NT2/D1 (cell line): Measurements from ENCODE around the gene F2RL3.

Experiments used
- DNase-seq: peaks from one replicate; pipeline ENCODE4 v3.0.0-alpha.2; 2011; ENCODE audit warnings: low read depth, low spot score
- H3K27me3 ChIP-seq: 2 replicates; pipeline ENCODE4 v1.6.0; 2011; ENCODE audit warnings: mild to moderate bottlenecking; ENCODE audit not compliant: insufficient read length, insufficient read depth
- H3K36me3 ChIP-seq: 2 replicates; pipeline ENCODE4 v1.6.1; 2011; ENCODE audit warnings: mild to moderate bottlenecking, low read length, mixed read lengths; ENCODE audit not compliant: insufficient read depth, insufficient read length
- H3K4me1 ChIP-seq: 2 replicates; pipeline ENCODE4 v1.5.1; 2011; ENCODE audit not compliant: insufficient read depth, insufficient read length
- H3K4me3 ChIP-seq: 2 replicates; pipeline ENCODE4 v1.5.1; 2011; ENCODE audit warnings: low read depth; ENCODE audit not compliant: insufficient read length
- H3K9ac ChIP-seq: 2 replicates; pipeline ENCODE4 v1.6.0; 2011; ENCODE audit warnings: low read depth; ENCODE audit not compliant: insufficient read length
- H3K9me3 ChIP-seq: 2 replicates; pipeline ENCODE4 v1.5.1; 2011; ENCODE audit warnings: mild to moderate bottlenecking, low read length; ENCODE audit not compliant: insufficient read depth
- SUZ12 ChIP-seq: IDR thresholded peaks from 2 replicates; pipeline ENCODE4 v1.6.1; 2011; ENCODE audit not compliant: insufficient read length, insufficient read depth; ENCODE audit errors: extremely low read depth
- YY1 ChIP-seq: IDR thresholded peaks from 2 replicates; pipeline ENCODE4 v1.6.1; 2011; ENCODE audit not compliant: insufficient read length, insufficient read depth
- ZNF274 ChIP-seq: IDR thresholded peaks from 2 replicates; pipeline ENCODE4 v1.6.1; 2011; ENCODE audit warnings: mild to moderate bottlenecking, low read depth, low read length

The F2RL3 gene

GRCh38 chr19:16897029-16897855, 8.4 kb downstream of the F2RL3 start:
- H3K9me3 ChIP-seq: no peaks in the 10 kb centered on the region
- peak overlapping the region; percentile 53 for H3K4me3 ChIP-seq
- H3K9ac ChIP-seq: peak overlapping the region; percentile 74
- peaks cover 20% of the 10 kb centered on the region for H3K27me3 ChIP-seq
- DNase-seq: peak; percentile 83
- H3K36me3 ChIP-seq: no peaks in the 10 kb centered on the region
- no peak for TF ChIP-seq SUZ12
- no peak for TF ChIP-seq YY1
- no peak for TF ChIP-seq ZNF274
- peaks cover 15% of the 10 kb centered on the region for H3K4me1 ChIP-seq

GRCh38 chr19:16897856-16898161, 9.0 kb downstream of the F2RL3 start:
- DNase-seq: no peak
- H3K4me3 ChIP-seq: peak overlapping the region; percentile 53
- H3K4me1 ChIP-seq: peaks cover 15% of the 10 kb centered on the region
- peaks cover 20% of the 10 kb centered on the region for H3K27me3 ChIP-seq
- no peaks in the 10 kb centered on the region for H3K36me3 ChIP-seq
- H3K9ac ChIP-seq: peak overlapping the region; percentile 74
- TF ChIP-seq YY1 (no peak), SUZ12 (no peak), ZNF274 (no peak)
- H3K9me3 ChIP-seq: no peaks in the 10 kb centered on the region

GRCh38 chr19:16898361-16899015, 9.7 kb downstream of the F2RL3 start:
- H3K4me3 ChIP-seq: no peak overlapping the region
- DNase-seq: no peak
- TF ChIP-seq ZNF274: no peak
- no peak for TF ChIP-seq SUZ12
- no peak for TF ChIP-seq YY1
- H3K4me1 ChIP-seq: peaks cover 15% of the 10 kb centered on the region
- H3K27me3 ChIP-seq: peaks cover 20% of the 10 kb centered on the region
- no peaks in the 10 kb centered on the region for H3K36me3 ChIP-seq
- H3K9me3 ChIP-seq: no peaks in the 10 kb centered on the region
- H3K9ac ChIP-seq: no peak overlapping the region

GRCh38 chr19:16899566-16900075, 10.8 kb downstream of the F2RL3 start:
- Histone ChIP-seq H3K9me3 (no peaks in the 10 kb centered on the region), H3K4me3 (no peak overlapping the region), H3K36me3 (no peaks in the 10 kb centered on the region), H3K9ac (peak overlapping the region; percentile 32), H3K27me3 (peaks cover 20% of the 10 kb centered on the region), H3K4me1 (peaks cover 11% of the 10 kb centered on the region)
- TF ChIP-seq YY1 (no peak), SUZ12 (no peak), ZNF274 (no peak)
- DNase-seq: peak; percentile 28

- Histone ChIP-seq H3K9me3 (no peaks in the 10 kb centered on the region), H3K4me1 (peaks cover 9% of the 10 kb centered on the region), H3K4me3 (no peak overlapping the region), H3K9ac (no peak overlapping the region), H3K27me3 (peaks cover 16% of the 10 kb centered on the region), H3K36me3 (no peaks in the 10 kb centered on the region)
- TF ChIP-seq ZNF274 (no peak), SUZ12 (no peak), YY1 (no peak)
- no peak for DNase-seq
Observed at GRCh38 chr19:16901491-16902175, 12.8 kb downstream of the F2RL3 start.

DNA sequence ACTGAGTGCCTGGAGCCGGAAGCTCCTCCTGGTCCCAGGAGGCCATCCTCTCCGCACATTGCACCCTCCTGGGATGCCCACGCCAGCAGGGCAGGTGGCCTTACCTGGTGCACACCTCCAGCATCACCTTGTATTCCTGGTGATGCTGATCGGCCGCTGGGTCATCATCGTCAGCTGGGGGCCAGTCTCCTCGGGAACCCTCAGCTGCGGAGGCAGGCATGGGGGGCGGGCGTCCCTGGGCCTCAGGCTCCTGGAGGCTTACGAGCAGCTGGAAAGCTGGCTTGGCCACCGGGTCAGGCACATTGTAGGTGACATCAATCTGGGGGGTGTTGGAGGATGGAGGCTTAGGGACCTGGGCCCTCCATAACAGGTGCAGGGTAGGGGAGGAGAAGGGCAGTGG, 13.7 kb downstream of the F2RL3 start:
- Histone ChIP-seq H3K36me3 (no peaks in the 10 kb centered on the region), H3K27me3 (peaks cover 15% of the 10 kb centered on the region), H3K4me3 (no peak overlapping the region), H3K9me3 (no peaks in the 10 kb centered on the region), H3K9ac (no peak overlapping the region), H3K4me1 (peaks cover 10% of the 10 kb centered on the region)
- no peak for DNase-seq
- no peak for TF ChIP-seq SUZ12
- TF ChIP-seq ZNF274: no peak
- no peak for TF ChIP-seq YY1

GRCh38 chr19:16903347-16903746, 14.5 kb downstream of the F2RL3 start:
- Histone ChIP-seq H3K27me3 (peaks cover 7% of the 10 kb centered on the region), H3K36me3 (no peaks in the 10 kb centered on the region), H3K4me1 (peaks cover 10% of the 10 kb centered on the region), H3K9me3 (no peaks in the 10 kb centered on the region), H3K4me3 (no peak overlapping the region), H3K9ac (no peak overlapping the region)
- TF ChIP-seq YY1: no peak
- no peak for TF ChIP-seq SUZ12
- no peak for TF ChIP-seq ZNF274
- DNase-seq: no peak
